Spinal cord (tissue), 10 donors: ENCODE data around the gene RND3. TPM values are rescaled to one million over a fixed set of nuclear protein-coding genes. Genes with fewer than 3 reads are reported as not detected.
A peak's percentile ranks its signal among the peaks of the same experiment; 100 is the strongest.

Experiments
- DNase-seq, 6 donors: peaks; one replicate each; pipeline versions ENCODE4 v3.0.0 to v3.0.0-alpha.2; 2013 to 2015; ENCODE audit warnings: low spot score in 6 of 6, low read depth in 4 of 6
- H3K27ac ChIP-seq: one replicate; pipeline ENCODE4 v1.5.1; 2013; ENCODE audit warnings: low read depth, low read length, control low read depth
- H3K27me3 ChIP-seq: one replicate; pipeline ENCODE4 v1.6.1; 2013; ENCODE audit warnings: low read length; ENCODE audit not compliant: control insufficient read depth, insufficient read depth
- H3K36me3 ChIP-seq: one replicate; pipeline ENCODE4 v1.6.1; 2013; ENCODE audit warnings: low read length; ENCODE audit not compliant: control insufficient read depth, insufficient read depth
- H3K4me1 ChIP-seq: one replicate; pipeline ENCODE4 v1.6.1; 2013; ENCODE audit warnings: low read length; ENCODE audit not compliant: control insufficient read depth, insufficient read depth
- H3K4me3 ChIP-seq: one replicate; pipeline ENCODE4 v1.5.1; 2013; ENCODE audit warnings: low read depth, low read length, control low read depth
- H3K9me3 ChIP-seq: one replicate; pipeline ENCODE4 v1.6.1; 2013; ENCODE audit warnings: low read length; ENCODE audit not compliant: control insufficient read depth, insufficient read depth
- WGBS: methylation state at CpG from one replicate; pipeline ENCODE4 v1.1.5; 2013; ENCODE audit warnings: missing lambda C conversion rate; ENCODE audit not compliant: insufficient coverage; 5-methylcytosine and 5-hydroxymethylcytosine counted together
- polyA plus RNA-seq, 2 donors: library from polyadenylated mRNA; unstranded; fragments of 120-200 nt; gene quantifications; one replicate each; pipeline ENCODE4 v1.2.1, GENCODE V29; 2013; ENCODE audit not compliant: insufficient read length in 2 of 2
- total RNA-seq, 2 donors: library from RNA; depleted of rRNA in 1 of 2; stranded (reverse); fragments of 120-200 nt in 1 of 2; fragments of >200 nt in 1 of 2; gene quantifications; one replicate each; pipeline versions ENCODE4 v1.2.3 to v1.2.4, GENCODE V29; 2013 to 2014
- donor health status: healthy.

The RND3 gene
- total and polyA plus RNA-seq, 4 donors: 33.7 to 62.7 (median 51.2) TPM

DNA sequence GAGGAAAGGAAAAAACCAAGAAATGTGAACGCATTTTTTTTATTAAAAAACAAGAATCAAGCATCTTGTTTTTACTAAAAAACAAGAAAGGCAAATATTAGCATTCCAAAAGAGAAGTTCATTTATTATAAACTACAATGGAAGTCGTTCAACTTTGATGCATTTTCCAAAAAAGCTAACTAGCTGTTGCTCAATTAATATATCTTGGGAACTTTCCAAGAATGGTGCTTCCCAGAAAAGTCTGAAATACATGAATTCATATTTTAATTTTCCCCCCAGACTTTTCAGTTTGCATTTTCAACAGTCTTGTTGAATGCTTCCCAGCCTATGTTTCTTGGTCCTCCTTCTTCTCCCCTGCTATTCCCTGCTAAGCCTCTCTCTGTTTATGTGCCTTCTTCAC lies 7.5 kb upstream of the RND3 start:
- DNase-seq: no peak
- Histone ChIP-seq H3K9me3 (no peaks in the 10 kb centered on the region), H3K36me3 (no peaks in the 10 kb centered on the region), H3K4me1 (no peaks in the 10 kb centered on the region), H3K27ac (no peak overlapping the region), H3K4me3 (no peak overlapping the region), H3K27me3 (no peaks in the 10 kb centered on the region)
- no CpG with 5 or more reads among the region's 2 CpGs for WGBS

DNA sequence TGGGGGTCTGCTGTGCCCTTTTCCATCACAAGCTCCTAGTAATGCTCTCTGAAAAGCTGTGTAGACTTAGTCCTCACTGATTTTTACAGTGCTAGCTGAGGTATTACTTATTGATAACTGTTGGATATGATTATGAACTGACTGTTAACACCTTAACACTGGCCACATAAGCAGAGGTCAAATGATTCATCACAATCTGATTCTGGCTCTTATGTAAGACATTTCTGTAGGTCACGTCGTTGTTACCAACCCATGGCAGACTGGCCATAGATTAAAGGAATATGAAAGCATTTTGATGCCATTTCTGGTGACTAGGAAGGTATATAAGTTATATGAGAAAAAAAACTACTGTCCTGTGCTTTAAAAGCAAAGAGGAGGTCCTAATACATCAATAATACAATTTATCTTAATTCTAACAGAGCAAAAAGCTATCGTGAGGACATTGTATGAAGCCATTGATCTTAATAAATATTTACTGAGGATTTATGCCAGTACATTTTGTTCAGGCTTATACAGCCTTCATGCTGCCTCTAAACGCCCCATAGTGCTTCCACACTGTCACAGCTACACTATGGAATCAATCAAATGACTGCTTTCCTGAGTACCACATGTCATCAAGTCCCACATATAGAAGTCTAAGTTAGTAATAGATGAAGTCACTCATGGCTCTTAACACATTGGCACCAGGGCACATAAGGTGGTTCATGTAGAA lies 6.9 kb upstream of the RND3 start:
- no CpG with 5 or more reads among the region's 4 CpGs for WGBS
- Histone ChIP-seq H3K9me3 (no peaks in the 10 kb centered on the region), H3K4me1 (no peaks in the 10 kb centered on the region), H3K27ac (no peak overlapping the region), H3K4me3 (no peak overlapping the region), H3K36me3 (no peaks in the 10 kb centered on the region), H3K27me3 (no peaks in the 10 kb centered on the region)
- no peak for DNase-seq

DNA sequence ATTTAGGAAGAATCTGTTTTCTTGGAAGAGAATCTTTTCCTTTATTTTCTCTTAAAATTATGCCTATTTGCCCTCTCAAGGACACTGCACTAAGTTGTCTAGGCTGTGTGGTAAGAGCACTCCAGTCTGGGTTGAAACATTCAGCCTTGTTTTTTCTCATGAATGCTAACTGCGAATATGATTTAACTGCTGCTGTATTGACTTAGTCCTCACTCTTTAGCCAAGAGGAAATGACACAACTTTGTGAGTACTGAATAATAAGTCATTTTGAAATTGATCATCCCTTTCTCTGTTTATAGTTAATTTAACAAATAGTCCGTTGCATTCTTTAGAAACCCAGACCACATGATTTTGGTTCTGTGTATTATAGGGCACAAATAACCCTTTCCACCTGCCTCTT lies 4.5 kb upstream of the RND3 start:
- H3K27me3 ChIP-seq: no peaks in the 10 kb centered on the region
- H3K36me3 ChIP-seq: no peaks in the 10 kb centered on the region
- DNase-seq: no peak
- no CpG with 5 or more reads among the region's 2 CpGs for WGBS
- no peaks in the 10 kb centered on the region for H3K9me3 ChIP-seq
- no peak overlapping the region for H3K4me3 ChIP-seq
- peaks cover 3% of the 10 kb centered on the region for H3K4me1 ChIP-seq
- H3K27ac ChIP-seq: no peak overlapping the region

DNA sequence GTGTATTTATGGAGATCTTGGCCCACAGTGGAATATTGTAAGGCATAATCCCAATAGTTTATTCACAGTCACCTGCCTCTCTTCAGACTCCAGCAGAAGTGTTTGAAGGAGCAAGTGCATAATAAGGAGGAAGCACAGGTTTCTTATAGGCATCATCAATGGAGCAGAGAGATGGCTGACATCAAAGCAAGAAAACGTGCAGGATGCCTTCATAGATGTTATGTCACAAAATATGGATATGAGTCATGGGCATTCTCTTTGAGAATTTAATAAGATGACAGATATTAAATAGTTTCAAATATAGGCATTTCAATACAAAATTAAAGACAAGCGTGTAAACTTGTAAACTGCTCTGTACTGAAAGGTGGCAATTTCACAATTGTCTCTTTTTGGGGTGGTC lies 4.0 kb upstream of the RND3 start:
- no CpG with 5 or more reads among the region's 2 CpGs for WGBS
- H3K27me3 ChIP-seq: no peaks in the 10 kb centered on the region

DNA sequence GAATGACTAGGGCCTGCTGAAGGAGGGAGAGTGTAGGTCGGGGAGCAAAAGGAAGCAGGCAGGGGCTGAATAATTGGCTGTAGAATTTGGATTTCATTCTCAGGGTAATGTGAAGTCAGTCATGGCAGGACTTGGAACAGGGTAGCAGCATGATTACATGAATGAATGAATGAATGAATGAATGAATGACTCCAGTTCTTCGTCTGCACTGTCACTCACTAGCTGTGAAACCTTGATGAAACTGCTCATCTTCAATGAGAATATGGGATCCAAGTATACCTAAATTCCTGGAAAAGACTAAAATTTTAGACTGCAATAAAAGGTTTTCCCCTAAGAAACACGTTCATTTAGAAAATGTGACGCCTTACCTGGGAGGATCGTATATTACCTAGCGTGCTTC lies 3.0 kb upstream of the RND3 start:
- H3K27ac ChIP-seq: no peak overlapping the region
- H3K36me3 ChIP-seq: no peaks in the 10 kb centered on the region
- no peak for DNase-seq
- no peaks in the 10 kb centered on the region for H3K27me3 ChIP-seq
- H3K4me3 ChIP-seq: no peak overlapping the region
- H3K4me1 ChIP-seq: peaks cover 18% of the 10 kb centered on the region
- H3K9me3 ChIP-seq: no peaks in the 10 kb centered on the region
- WGBS: 95% methylated on average over 5 of the region's 6 CpGs

More for the DNA sequence above, 4.0 kb upstream of the RND3 start:
- no peak for DNase-seq
- H3K9me3 ChIP-seq: no peaks in the 10 kb centered on the region
- no peaks in the 10 kb centered on the region for H3K36me3 ChIP-seq
- no peak overlapping the region for H3K4me3 ChIP-seq
- H3K27ac ChIP-seq: no peak overlapping the region
- peaks cover 8% of the 10 kb centered on the region for H3K4me1 ChIP-seq

DNA sequence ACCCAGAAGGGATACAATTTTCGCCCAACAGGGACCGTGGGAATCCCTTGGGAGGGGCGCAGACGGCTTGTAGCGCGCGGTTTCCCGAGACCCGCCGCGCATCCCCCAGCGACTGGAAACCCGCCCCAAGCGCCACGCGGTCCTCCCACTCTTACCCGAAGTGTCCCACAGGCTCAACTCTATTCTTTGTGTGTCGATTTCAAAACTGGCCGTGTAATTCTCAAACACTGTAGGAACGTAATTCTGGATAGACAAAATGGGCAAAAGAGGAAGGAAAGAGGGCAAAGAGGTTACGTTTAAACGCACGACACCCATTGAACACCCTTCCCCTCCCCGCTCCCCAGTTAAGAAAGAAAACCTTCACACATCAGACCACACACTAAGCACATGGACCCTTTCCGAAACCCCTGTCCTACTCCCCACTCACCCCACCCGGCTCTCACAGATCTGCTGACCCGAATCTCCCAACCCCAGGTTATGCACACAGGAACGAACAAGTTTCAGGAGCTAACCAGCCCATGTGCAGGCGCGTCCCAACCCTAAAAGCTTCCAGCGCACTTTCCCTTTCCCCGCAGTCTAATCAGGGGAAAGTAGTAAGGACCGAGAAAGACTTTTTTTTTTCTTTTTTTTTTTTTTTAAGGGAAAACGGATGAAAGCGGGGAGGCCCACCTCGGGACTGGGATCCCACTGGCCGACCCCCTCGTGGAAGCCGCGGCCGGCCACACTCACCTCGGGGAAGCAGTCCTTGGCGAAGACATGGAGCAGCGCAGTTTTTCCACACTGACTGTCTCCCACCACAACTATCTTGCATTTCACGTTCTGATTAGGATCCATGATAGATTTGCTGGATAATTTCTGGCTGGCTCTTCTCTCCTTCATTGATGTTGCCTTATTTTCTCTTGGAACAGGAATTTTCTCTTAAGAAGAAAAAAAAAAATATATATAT lies 655 bp downstream of the RND3 start:
- peak in 5 of 6 donors; percentile 44 to 81 (median 70) for DNase-seq
- H3K27ac ChIP-seq: peak overlapping the region; percentile 92
- 0% methylated on average over 25 of the region's 45 CpGs for WGBS
- H3K4me1 ChIP-seq: peaks cover 23% of the 10 kb centered on the region
- peak overlapping the region; percentile 88 for H3K4me3 ChIP-seq
- H3K36me3 ChIP-seq: no peaks in the 10 kb centered on the region
- H3K9me3 ChIP-seq: no peaks in the 10 kb centered on the region
- no peaks in the 10 kb centered on the region for H3K27me3 ChIP-seq

DNA sequence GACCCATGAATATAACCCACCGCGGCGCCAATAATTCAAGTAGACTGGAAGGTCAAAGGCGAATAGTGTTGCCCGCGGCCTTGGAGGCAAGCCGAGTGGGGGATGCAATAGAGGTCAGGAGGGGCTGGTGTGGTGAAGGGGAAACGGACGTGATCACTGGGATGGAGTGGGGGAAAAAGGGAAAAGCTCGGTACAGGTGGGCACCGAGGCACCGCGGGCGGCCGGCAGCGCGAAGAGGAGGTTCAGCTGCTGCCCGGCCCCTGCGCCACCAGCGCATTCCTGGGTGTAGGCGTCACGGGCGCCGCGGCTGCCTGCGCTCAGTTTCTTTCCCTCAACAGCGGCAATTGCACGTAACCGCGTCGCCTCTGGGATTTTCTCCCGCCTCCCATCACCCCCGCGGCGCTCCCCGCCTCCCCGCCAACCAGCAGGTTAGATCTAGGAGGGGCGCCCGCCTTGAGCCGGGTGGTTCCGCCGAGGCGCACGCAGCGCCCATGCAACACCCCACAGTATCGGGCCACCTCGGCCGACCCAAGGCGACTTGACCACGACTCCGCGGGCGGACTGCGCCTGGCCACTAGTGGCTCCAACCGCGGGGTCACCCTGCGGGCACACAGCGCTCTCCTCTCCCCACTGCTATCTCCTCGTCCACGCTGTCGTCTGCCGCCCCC lies 1.5 kb downstream of the RND3 start:
- DNase-seq: peak in 5 of 6 donors; percentile 28 to 89 (median 46)
- Histone ChIP-seq H3K4me3 (peak overlapping the region; percentile 88), H3K36me3 (no peaks in the 10 kb centered on the region), H3K4me1 (peaks cover 23% of the 10 kb centered on the region), H3K27ac (peak overlapping the region; percentile 92), H3K27me3 (no peaks in the 10 kb centered on the region), H3K9me3 (no peaks in the 10 kb centered on the region)
- under 1% methylated on average over 62 of the region's 62 CpGs for WGBS

DNA sequence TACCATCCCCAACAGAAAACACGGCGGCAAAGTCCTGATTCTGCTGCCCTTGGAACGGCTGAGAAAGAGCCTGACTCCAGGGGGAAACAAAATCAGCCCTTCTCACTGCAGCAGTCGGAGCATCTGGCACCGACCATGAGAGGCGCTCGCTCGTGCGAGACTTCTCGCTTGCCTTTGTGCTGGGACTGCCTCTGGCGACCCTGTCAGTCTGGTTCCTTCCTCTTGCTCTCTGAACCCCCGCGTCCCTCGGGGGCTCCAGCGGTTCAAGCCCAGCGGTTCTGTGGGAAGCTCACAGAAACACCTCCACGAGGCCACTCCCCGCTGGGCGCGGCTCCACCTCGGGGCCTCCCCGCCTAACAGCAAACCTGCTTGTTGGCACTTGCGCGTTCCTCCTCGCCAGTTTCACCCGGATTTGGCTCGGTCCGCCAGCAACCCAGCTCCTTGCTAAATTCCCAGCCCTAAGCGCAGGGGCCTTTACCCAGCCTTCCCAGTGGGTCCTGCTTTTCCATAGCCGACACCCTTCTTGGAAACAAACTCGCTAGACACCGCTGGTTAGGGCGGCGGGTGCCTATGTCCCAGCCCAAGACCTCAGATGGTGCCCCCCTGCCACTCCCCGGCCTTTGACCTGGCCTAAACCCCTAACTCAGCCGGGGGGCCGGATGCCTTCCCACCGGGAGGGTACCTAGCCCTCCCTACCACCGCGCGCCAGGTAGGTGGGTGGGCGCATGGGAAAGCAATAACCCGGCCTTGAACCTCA lies 2.2 kb downstream of the RND3 start:
- H3K4me3 ChIP-seq: peak overlapping the region; percentile 88
- H3K27me3 ChIP-seq: no peaks in the 10 kb centered on the region
- peak; percentile 58 to 95 (median 69) for DNase-seq
- H3K36me3 ChIP-seq: no peaks in the 10 kb centered on the region
- peak overlapping the region; percentile 92 for H3K27ac ChIP-seq
- peaks cover 23% of the 10 kb centered on the region for H3K4me1 ChIP-seq
- H3K9me3 ChIP-seq: no peaks in the 10 kb centered on the region
- WGBS: under 1% methylated on average over 34 of the region's 43 CpGs

DNA sequence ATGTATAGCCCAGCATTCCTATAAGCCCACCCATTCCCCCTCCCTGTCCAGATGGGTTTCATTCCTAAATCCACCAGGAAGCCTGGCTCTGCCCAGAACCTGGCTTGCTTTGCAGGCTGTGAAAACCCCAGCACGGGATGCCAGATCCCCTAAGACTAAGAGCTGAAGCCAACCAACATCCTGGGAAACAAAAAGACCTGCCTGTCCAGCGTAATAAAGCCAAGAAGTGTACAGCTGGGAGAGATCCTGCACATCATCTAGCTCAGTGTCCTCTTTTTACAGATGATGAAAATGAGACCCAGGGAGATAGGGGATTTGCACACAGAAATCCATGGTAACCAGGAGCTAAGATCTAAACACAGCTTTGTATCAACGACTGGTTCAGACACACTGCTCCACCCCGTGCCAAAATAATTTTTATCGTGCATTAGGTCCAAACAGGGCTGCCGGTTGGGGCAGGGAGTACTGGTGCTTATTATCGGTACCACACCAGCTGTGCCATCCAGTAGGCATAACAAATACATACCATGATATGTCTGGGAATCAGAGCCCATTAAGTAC lies 2.9 kb downstream of the RND3 start:
- Histone ChIP-seq H3K4me3 (peak overlapping the region; percentile 88), H3K27ac (peak overlapping the region; percentile 92), H3K36me3 (no peaks in the 10 kb centered on the region), H3K27me3 (no peaks in the 10 kb centered on the region), H3K4me1 (peaks cover 23% of the 10 kb centered on the region), H3K9me3 (no peaks in the 10 kb centered on the region)
- DNase-seq: peak in 5 of 6 donors; percentile 33 to 88 (median 67)
- WGBS: 0% methylated on average over 2 of the region's 7 CpGs
